ENCODE results near the gene PLA2R1. TPM values are rescaled to one million over a fixed set of nuclear protein-coding genes. Genes with fewer than 3 reads are reported as not detected.

Gene PLA2R1
- total RNA-seq, 1 experiment from 2014 or later: not detected

DNA sequence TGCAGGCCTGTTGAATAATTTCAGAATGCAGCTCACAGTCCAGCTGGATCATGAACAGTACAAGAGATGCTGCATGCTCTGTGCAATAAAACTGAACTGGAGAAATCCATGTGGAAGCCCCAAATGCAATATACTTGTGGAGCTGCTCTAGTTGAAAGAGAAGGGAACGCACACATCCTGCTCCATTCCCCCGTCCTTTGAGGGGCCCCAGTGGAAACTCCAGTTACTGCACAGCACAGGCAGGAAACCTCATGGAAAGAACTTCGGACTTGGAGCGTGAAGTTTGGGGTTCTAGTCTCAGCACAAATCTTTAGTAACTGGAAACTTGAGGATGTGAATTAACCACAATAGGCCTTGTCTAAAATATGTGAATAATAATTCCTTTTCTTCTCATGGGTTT lies 73.2 kb downstream of the PLA2R1 start:
- Histone ChIP-seq H3K4me1 (ENCODE audit: insufficient read depth, low read length, poor library complexity, severe bottlenecking) (no peaks in the 10 kb centered on the region), H3K9me3 (ENCODE audit: low read depth, low read length, poor library complexity, severe bottlenecking) (no peaks in the 10 kb centered on the region), H3K4me3 (ENCODE audit: low read depth, low read length, poor library complexity, severe bottlenecking) (no peak overlapping the region), H3K36me3 (ENCODE audit: insufficient read depth, low read length, poor library complexity, severe bottlenecking) (no peaks in the 10 kb centered on the region), H3K27ac (ENCODE audit: low read depth, low read length, poor library complexity, severe bottlenecking) (no peak overlapping the region), H3K27me3 (replicated peaks; ENCODE audit: insufficient read depth, low read depth, low read length, poor library complexity) (peaks cover 9% of the 10 kb centered on the region)
- TF ChIP-seq, protein P1, sequence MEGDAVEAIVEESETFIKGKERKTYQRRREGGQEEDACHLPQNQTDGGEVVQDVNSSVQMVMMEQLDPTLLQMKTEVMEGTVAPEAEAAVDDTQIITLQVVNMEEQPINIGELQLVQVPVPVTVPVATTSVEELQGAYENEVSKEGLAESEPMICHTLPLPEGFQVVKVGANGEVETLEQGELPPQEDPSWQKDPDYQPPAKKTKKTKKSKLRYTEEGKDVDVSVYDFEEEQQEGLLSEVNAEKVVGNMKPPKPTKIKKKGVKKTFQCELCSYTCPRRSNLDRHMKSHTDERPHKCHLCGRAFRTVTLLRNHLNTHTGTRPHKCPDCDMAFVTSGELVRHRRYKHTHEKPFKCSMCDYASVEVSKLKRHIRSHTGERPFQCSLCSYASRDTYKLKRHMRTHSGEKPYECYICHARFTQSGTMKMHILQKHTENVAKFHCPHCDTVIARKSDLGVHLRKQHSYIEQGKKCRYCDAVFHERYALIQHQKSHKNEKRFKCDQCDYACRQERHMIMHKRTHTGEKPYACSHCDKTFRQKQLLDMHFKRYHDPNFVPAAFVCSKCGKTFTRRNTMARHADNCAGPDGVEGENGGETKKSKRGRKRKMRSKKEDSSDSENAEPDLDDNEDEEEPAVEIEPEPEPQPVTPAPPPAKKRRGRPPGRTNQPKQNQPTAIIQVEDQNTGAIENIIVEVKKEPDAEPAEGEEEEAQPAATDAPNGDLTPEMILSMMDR (conservative IDR thresholded peaks at IDR 0.05; ENCODE audit: low read depth, low read length): no peak
- no peak for TF ChIP-seq EZH2 (IDR thresholded peaks at IDR 0.05; ENCODE audit: borderline replicate concordance, low read depth, low read length, poor library complexity, severe bottlenecking)
- no TSS peak for BruUV-seq (replicated peaks)
- no peak for DNase-seq (ENCODE audit: low spot score)
- ChIA-PET CTCF (interaction anchor here (0.5 to 0.6 kb wide), 2 partner anchors 12 to 21 kb away, joined by 3 to 16 read pairs; no protein-coding TSS in a partner anchor), POLR2A (ENCODE audit: low non-redundant PET) (no interaction called here)
- intact Hi-C loops (cut with micrococcal nuclease; ENCODE audit: unreplicated experiment): no loop called here

DNA sequence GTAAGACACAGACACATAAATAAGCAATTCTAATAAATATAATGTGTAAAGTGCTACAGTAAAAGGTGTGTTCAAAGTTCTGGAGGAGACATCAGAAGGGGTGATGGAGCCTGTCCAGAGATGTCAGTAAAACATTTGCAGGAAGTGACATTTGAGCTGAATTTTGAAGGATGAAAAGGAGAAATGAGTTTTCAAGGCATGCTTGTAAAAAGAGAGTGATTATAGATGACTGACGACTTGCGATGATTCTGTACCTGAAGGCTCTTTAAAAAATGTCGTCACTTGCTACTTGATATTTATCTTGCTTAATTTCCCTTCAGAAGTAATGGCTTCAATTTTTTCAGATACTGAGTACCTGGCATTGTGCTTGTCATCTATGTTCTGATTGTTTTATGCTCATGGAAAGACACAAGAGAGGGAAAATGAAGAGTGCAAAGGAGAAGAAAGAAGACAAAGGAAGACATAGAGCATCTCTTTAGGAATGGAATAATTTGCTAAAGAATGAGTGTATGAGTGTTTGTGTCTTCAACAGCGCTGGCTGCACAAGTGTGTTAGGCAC lies 73.9 kb downstream of the PLA2R1 start:
- intact Hi-C loops (cut with micrococcal nuclease; ENCODE audit: unreplicated experiment): no loop called here
- no peaks in the 10 kb centered on the region for H3K4me1 ChIP-seq (ENCODE audit: insufficient read depth, low read length, poor library complexity, severe bottlenecking)
- no peak overlapping the region for H3K4me3 ChIP-seq (ENCODE audit: low read depth, low read length, poor library complexity, severe bottlenecking)
- H3K27ac ChIP-seq (ENCODE audit: low read depth, low read length, poor library complexity, severe bottlenecking): no peak overlapping the region
- ChIA-PET POLR2A (ENCODE audit: low non-redundant PET) (interaction anchor here (0.7 kb wide), 1 partner anchor 1422 kb away, joined by 5 read pairs; no protein-coding TSS in a partner anchor), CTCF (interaction anchor here (0.5 kb wide), 1 partner anchor 12 kb away, joined by 16 read pairs; no protein-coding TSS in a partner anchor)
- H3K9me3 ChIP-seq (ENCODE audit: low read depth, low read length, poor library complexity, severe bottlenecking): no peaks in the 10 kb centered on the region
- peaks cover 5% of the 10 kb centered on the region for H3K27me3 ChIP-seq (replicated peaks; ENCODE audit: insufficient read depth, low read depth, low read length, poor library complexity)
- no peaks in the 10 kb centered on the region for H3K36me3 ChIP-seq (ENCODE audit: insufficient read depth, low read length, poor library complexity, severe bottlenecking)
- DNase-seq (ENCODE audit: low spot score): no peak
- no TSS peak for BruUV-seq (replicated peaks)
- TF ChIP-seq, protein P1 (conservative IDR thresholded peaks at IDR 0.05; ENCODE audit: low read depth, low read length): no peak
- TF ChIP-seq EZH2 (IDR thresholded peaks at IDR 0.05; ENCODE audit: borderline replicate concordance, low read depth, low read length, poor library complexity, severe bottlenecking): no peak

DNA sequence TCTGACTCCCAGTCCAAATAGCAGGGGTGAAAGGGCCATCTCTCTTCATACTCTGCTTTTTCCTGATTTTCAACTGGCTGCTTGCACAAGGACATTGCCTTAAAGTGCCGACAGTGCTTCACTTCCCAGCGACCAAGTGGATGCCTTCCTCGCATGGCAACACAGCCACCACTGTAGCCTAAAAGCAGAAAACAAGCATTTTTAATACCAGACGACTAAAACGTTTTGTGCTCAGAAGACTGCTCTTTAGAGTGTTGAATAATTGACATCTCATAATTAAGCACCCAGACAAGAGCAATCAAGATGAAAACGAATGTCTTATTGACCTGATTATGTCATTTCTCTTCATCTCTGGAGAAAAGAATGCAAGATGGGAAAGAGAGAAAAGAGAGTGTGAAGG lies 75.2 kb downstream of the PLA2R1 start:
- H3K9me3 ChIP-seq (ENCODE audit: low read depth, low read length, poor library complexity, severe bottlenecking): no peaks in the 10 kb centered on the region
- POLR2A ChIA-PET (ENCODE audit: low non-redundant PET): no interaction called here
- no peak overlapping the region for H3K27ac ChIP-seq (ENCODE audit: low read depth, low read length, poor library complexity, severe bottlenecking)
- no TSS peak for BruUV-seq (replicated peaks)
- CTCF ChIA-PET: no interaction called here
- no peaks in the 10 kb centered on the region for H3K4me1 ChIP-seq (ENCODE audit: insufficient read depth, low read length, poor library complexity, severe bottlenecking)
- H3K27me3 ChIP-seq (replicated peaks; ENCODE audit: insufficient read depth, low read depth, low read length, poor library complexity): no peaks in the 10 kb centered on the region
- TF ChIP-seq, protein P1 (conservative IDR thresholded peaks at IDR 0.05; ENCODE audit: low read depth, low read length): no peak
- no peak for TF ChIP-seq EZH2 (IDR thresholded peaks at IDR 0.05; ENCODE audit: borderline replicate concordance, low read depth, low read length, poor library complexity, severe bottlenecking)
- DNase-seq (ENCODE audit: low spot score): no peak
- H3K36me3 ChIP-seq (ENCODE audit: insufficient read depth, low read length, poor library complexity, severe bottlenecking): no peaks in the 10 kb centered on the region
- intact Hi-C loops (cut with micrococcal nuclease; ENCODE audit: unreplicated experiment): no loop called here
- no peak overlapping the region for H3K4me3 ChIP-seq (ENCODE audit: low read depth, low read length, poor library complexity, severe bottlenecking)
